GM23338 (cell line): ENCODE data around the gene PDE1C.

Source experiments
- CREB1 ChIP-seq: fragments of 250-450 bp; sonication (Bioruptor Pico); IDR thresholded peaks from 2 replicates; pipeline ENCODE4 v1.5.0; 2020; ENCODE audit warnings: low read depth, mild to moderate bottlenecking, moderate library complexity
- EZH2 ChIP-seq: fragments of 200-600 bp; sonication (generic); IDR thresholded peaks from one replicate; pipeline ENCODE4 v1.8.0; 2017; ENCODE audit warnings: antibody characterized with exemption, mild to moderate bottlenecking, low read depth; ENCODE audit not compliant: unreplicated experiment
- EZH2phosphoT487 ChIP-seq: fragments of 200-600 bp; sonication (generic); IDR thresholded peaks from one replicate; pipeline ENCODE4 v1.8.1; 2018; ENCODE audit warnings: antibody characterized with exemption; ENCODE audit not compliant: unreplicated experiment
- POLR2AphosphoS5 ChIP-seq: IDR thresholded peaks from 2 replicates; pipeline ENCODE4 v1.6.1; 2016; ENCODE audit warnings: antibody characterized with exemption, low read depth
- REST ChIP-seq: IDR thresholded peaks from one replicate; pipeline ENCODE4 v1.6.1; 2018; ENCODE audit warnings: antibody characterized with exemption; ENCODE audit not compliant: unreplicated experiment
- STAT1 ChIP-seq: IDR thresholded peaks from one replicate; pipeline ENCODE4 v1.6.1; 2016; ENCODE audit warnings: antibody characterized with exemption; ENCODE audit not compliant: unreplicated experiment
- TF ChIP-seq, protein P1 (sequence below), 2 experiments: fragments of 200-600 bp in 1 of 2; sonication (generic) in 1 of 2; conservative IDR thresholded peaks; 2 replicates each; pipeline versions ENCODE4 v1.5.1 to v1.6.1; 2016 to 2017; ENCODE audit warnings: antibody characterized with exemption in 2 of 2, low read depth in 2 of 2, mild to moderate bottlenecking in 2 of 2, moderate library complexity in 1 of 2
- TF ChIP-seq, protein P2 (sequence below): IDR thresholded peaks from 2 replicates; pipeline ENCODE4 v1.6.1; 2016; ENCODE audit warnings: antibody characterized with exemption

- TF ChIP-seq, protein P1, sequence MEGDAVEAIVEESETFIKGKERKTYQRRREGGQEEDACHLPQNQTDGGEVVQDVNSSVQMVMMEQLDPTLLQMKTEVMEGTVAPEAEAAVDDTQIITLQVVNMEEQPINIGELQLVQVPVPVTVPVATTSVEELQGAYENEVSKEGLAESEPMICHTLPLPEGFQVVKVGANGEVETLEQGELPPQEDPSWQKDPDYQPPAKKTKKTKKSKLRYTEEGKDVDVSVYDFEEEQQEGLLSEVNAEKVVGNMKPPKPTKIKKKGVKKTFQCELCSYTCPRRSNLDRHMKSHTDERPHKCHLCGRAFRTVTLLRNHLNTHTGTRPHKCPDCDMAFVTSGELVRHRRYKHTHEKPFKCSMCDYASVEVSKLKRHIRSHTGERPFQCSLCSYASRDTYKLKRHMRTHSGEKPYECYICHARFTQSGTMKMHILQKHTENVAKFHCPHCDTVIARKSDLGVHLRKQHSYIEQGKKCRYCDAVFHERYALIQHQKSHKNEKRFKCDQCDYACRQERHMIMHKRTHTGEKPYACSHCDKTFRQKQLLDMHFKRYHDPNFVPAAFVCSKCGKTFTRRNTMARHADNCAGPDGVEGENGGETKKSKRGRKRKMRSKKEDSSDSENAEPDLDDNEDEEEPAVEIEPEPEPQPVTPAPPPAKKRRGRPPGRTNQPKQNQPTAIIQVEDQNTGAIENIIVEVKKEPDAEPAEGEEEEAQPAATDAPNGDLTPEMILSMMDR (conservative IDR thresholded peaks at IDR 0.05; ENCODE audit: low read depth in 2 of 2), result no peak
- TF ChIP-seq, protein P2, sequence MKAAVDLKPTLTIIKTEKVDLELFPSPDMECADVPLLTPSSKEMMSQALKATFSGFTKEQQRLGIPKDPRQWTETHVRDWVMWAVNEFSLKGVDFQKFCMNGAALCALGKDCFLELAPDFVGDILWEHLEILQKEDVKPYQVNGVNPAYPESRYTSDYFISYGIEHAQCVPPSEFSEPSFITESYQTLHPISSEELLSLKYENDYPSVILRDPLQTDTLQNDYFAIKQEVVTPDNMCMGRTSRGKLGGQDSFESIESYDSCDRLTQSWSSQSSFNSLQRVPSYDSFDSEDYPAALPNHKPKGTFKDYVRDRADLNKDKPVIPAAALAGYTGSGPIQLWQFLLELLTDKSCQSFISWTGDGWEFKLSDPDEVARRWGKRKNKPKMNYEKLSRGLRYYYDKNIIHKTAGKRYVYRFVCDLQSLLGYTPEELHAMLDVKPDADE, result no peak
- TF ChIP-seq REST (no peak), EZH2phosphoT487 (no peak), POLR2AphosphoS5 (no peak), EZH2 (no peak), CREB1 (CRISPR knock-in tag) (no peak), STAT1 (no peak)
Measured at GRCh38 chr7:31857172-31857571, 213.0 kb downstream of the PDE1C start.
